Measurements from ENCODE around the gene GSG1L.

The GSG1L gene

GRCh38 chr16:27869411-27869810, 194.1 kb downstream of the GSG1L start:
- no peak for TF ChIP-seq CTCF (IDR thresholded peaks at IDR 0.05; ENCODE audit: control insufficient read depth, extremely low read depth, insufficient read depth)
- DNase-seq (ENCODE audit: low read depth) = no peak
- H3K4me3 ChIP-seq (ENCODE audit: low read depth, low read length) = no peak overlapping the region

- no peak overlapping the region for H3K4me3 ChIP-seq (ENCODE audit: low read depth, low read length)
- no peak for DNase-seq (ENCODE audit: low read depth)
- TF ChIP-seq CTCF (IDR thresholded peaks at IDR 0.05; ENCODE audit: control insufficient read depth, extremely low read depth, insufficient read depth) = no peak
These were observed 195.3 kb downstream of the GSG1L start for GRCh38 chr16:27868180-27868579.

GRCh38 chr16:27867122-27868110, 196.1 kb downstream of the GSG1L start:
- DNase-seq (ENCODE audit: low read depth) = peak; percentile 40
- peak; percentile 74 for TF ChIP-seq CTCF (IDR thresholded peaks at IDR 0.05; ENCODE audit: control insufficient read depth, extremely low read depth, insufficient read depth)
- H3K4me3 ChIP-seq (ENCODE audit: low read depth, low read length) = no peak overlapping the region

- H3K4me3 ChIP-seq (ENCODE audit: low read depth, low read length) = no peak overlapping the region
- no peak for TF ChIP-seq CTCF (IDR thresholded peaks at IDR 0.05; ENCODE audit: control insufficient read depth, extremely low read depth, insufficient read depth)
- DNase-seq (ENCODE audit: low read depth) = no peak
These were observed 200.1 kb downstream of the GSG1L start for GRCh38 chr16:27863377-27863776.

GRCh38 chr16:27862953-27863352, 200.6 kb downstream of the GSG1L start:
- no peak overlapping the region for H3K4me3 ChIP-seq (ENCODE audit: low read depth, low read length)
- no peak for TF ChIP-seq CTCF (IDR thresholded peaks at IDR 0.05; ENCODE audit: control insufficient read depth, extremely low read depth, insufficient read depth)
- DNase-seq (ENCODE audit: low read depth) = no peak

GRCh38 chr16:27860091-27860490, 203.4 kb downstream of the GSG1L start:
- DNase-seq (ENCODE audit: low read depth) = no peak
- H3K4me3 ChIP-seq (ENCODE audit: low read depth, low read length) = no peak overlapping the region
- no peak for TF ChIP-seq CTCF (IDR thresholded peaks at IDR 0.05; ENCODE audit: control insufficient read depth, extremely low read depth, insufficient read depth)
